Cerebellar nuclear complex (tissue), 1 donor: Measurements from ENCODE around the gene TREX2.

Source experiments
- DNase-seq, 2 experiments: peaks; one replicate each; lab custom pipeline; 2025; lab: John Stamatoyannopoulos, UW

TREX2 gene

GRCh38 chrX:153455571-153455970, 9.7 kb upstream of the TREX2 start:
- DNase-seq = no peak

DNA sequence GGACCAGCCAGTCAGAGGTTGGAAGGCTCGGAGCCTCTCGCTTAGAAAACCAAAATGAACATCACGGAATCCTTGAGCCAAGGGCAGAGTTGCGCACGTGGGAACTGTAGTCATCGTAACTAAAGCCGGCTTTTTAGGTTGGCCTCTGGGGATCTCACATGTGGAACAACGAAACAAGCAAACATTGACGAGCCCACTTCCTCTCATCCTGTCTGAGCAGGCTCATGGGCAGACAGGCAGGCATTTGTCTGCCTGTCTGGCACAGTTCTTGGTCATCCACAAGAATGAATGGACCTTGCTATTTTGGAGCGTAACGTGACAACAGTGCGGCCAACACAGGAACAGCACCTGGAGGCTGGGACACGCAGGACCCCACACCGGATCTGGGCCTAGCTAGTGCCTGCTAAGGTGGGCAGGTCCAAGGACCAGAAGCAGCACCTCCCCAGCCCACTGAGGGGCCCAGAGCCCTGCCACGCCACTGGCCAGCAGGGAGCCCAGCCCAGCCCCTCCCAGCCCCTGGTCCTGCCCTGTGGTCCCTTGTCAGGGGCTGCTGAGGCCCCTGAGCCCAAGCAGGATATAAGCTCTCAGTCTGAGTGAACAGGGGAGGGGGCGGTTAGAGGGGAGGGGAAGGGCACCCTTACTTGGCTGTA, 9.2 kb upstream of the TREX2 start:
- no peak for DNase-seq

GRCh38 chrX:153450949-153451277, 5.1 kb upstream of the TREX2 start:
- no peak for DNase-seq

DNA sequence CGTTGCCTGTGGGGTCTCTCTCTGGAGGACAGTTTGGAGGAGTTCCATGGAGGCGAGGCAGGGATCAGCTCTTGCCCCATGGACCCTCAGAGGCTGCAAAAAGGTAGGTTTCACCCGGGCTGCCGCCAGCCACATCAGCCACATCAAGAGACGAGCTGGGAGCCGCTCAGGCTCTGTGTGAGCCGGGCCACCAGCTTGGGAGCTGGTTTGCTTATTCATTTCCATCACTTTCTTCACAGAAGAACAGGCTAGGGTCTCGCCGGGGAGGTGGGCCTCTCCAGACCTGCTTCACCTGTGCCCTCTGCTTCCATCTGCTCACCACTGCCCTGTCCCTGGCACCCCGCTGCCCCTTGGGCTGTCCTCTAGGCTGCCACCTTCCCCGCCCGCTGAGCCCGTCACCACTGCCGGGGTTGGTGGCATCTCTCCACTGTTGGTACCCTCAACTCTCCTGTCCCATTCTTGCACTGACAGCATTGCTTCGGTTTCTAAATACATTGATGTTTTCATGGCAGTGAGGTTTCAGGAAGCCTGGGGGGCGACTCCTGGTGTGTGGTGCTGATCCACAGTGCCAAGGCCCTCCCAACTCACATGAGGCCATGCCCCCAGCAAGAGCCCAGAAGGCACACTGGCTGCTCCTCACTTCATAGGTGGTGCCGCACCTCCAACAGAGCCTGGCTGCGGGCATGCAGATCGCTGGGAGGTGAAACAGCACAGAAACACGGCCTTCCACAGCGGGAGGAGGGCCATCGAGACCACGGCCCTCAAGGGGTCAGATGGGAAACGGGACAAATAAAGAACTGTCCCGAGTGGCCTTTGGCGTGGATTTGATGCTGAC, 4.5 kb upstream of the TREX2 start:
- DNase-seq = no peak

DNA sequence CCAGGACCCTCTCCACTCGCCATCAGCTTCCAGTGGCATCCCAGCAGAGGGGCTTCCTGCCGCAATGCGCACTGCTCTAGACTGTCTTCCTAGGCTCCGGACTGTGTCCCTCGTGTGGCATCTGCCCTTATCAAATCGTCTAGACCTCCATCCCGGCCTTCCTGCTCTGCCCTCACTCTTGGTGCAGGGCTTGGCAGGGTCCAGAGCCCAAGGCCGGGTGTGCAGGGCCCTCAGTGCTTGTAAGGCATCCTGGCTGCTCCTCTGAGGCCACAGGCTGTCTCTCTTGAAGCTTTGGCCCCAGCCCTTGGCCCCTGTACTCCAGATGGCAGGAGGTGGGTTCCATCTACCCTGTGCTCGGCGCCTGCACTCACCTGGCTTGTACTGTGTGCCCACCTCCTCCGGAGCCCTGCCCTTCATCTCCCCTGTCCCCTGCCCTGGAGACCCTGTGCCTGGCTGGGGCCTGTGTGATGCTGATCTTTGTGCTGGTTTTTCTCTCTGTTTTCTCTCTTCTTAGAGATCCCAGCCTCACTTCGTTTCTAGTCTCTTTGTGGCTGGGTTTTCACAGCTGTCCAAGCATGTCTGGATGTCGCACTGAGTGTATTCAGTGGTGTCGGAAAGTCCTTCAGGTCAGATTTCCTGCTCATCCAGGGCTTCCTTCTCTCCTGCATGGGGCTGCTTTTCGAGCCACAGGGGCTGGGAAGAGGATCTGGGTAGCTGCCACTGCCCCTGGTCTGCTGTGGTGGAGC, 3.7 kb upstream of the TREX2 start:
- no peak for DNase-seq

- DNase-seq = no peak
Observed at GRCh38 chrX:153448556-153449367, 2.9 kb upstream of the TREX2 start.

DNA sequence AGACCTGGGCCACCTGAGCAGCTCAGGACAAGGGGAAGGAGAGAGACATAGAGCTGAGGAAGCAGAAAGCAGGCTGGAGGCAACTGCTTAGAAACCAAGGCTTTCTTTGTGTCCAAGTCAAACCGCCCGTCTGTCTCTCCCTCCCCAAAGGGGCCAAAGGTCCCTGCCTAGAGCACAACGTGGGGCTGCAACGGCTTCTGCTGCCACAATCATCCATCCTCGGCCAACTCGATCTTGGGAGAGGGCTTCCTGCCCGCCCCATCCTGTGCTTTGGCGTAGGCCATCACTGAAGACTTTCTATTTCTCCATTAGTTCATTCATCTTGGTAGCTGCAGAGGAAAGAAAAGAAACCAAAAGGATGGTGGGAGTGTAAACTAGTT, 1.7 kb upstream of the TREX2 start:
- DNase-seq = no peak

DNA sequence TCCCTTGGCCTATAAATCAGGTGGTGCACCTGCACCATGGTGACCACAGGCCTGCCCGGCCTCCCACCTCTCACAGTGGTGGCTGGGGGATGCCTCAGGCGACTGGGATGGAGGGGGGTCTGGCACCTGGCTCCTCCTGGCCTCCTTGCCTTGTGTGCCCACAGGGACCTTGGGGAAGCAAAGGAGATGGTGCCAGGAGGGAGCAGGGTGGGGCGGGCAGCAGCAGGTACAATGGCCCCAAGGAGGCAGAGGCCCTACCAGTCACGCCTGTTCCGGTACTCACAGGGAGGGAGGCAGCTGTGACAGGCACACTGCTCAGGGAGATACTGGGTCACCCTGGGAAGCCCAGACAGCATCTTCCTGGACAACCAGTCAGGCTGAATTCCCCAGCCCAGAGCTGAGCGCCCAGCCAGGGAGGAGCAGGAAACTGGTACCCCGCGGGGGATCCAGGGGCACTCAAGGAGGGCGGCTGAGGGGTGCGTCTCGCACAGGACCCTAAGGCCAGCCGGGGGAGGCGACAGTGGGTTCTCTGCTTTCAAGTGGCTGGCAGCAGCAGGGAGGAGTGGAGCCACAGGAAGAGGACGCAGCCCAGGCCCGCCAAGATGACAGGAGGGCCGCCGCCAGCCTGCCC, 1.2 kb upstream of the TREX2 start:
- no peak for DNase-seq

- DNase-seq = no peak
Observed at GRCh38 chrX:153446636-153446936, 730 bp upstream of the TREX2 start.

GRCh38 chrX:153445106-153445855, 575 bp downstream of the TREX2 start:
- DNase-seq = no peak

- no peak for DNase-seq
Observed at GRCh38 chrX:153444333-153445011, 1.4 kb downstream of the TREX2 start.

- DNase-seq = peak in 1 of 2 experiments; percentile 14
Observed at GRCh38 chrX:153443476-153444332, 2.2 kb downstream of the TREX2 start.

GRCh38 chrX:153442463-153442862, 3.4 kb downstream of the TREX2 start:
- DNase-seq = no peak

DNA sequence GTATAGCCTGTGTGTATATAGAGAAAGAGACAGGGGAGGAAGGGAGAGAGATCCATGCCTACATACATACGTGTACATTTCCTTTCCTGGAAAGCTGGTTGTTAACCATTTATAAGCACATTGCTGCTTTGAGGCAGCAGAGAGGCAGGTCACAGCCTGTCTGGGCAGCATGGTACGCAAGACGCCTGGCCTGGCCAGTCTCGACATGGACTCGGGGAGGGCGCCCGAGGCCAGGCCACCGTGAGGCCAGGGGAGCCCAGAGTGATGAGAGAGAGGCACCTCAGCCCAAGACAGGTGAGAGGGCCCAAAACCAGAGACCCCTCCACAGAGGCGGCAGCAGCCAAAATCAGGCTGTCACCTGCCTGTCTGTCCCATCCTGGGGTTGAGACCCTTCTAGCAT, 3.9 kb downstream of the TREX2 start:
- DNase-seq = no peak

- no peak for DNase-seq
Observed at GRCh38 chrX:153441296-153441695, 4.6 kb downstream of the TREX2 start.

DNA sequence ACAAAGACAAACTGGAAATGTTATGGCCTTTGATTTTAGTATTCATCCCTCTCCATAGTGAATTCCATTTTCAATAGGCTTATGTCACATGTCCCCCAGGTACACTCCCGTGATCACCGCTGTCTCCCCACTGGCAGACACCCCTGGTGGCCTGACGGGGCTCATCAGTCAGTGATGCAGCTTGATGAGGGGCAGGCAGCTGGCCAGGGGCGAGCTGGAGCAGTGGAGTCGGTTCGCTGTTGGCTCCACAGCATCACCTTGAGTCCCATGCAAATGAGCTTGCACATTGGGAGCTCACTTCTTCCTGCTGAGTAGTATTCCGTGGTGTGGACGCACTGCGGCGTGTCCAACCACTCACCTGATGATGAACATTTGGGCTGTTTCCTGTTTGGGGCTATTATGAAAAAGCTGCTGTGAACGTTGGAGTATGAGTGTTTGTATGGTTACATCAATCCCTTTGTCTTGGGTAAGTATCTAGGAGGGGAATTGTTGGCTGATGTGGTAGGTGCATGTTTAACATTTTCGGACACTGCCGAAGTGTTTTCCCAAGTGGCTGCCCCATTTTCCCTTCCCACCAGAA, 5.2 kb downstream of the TREX2 start:
- DNase-seq = no peak

GRCh38 chrX:153439977-153440376, 5.9 kb downstream of the TREX2 start:
- DNase-seq = no peak

DNA sequence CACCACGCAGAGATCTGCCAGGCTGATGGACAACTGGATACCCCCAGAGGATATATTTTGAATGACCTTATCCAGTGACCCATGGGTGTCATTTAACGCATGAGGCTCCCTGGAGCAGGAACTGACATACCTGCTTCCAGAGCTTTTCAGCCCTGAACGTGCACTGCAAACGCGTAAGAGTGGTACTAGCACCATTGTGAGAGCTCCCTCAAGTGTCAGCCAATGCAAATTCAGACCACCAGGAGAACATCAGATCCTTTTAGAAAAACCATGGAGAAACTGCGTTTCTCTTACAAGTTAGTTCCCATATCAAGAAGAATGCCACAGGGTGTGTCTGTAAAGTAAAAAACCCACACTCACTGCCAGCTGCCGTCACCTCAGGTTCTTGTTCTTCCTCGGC, 7.3 kb downstream of the TREX2 start:
- no peak for DNase-seq

DNA sequence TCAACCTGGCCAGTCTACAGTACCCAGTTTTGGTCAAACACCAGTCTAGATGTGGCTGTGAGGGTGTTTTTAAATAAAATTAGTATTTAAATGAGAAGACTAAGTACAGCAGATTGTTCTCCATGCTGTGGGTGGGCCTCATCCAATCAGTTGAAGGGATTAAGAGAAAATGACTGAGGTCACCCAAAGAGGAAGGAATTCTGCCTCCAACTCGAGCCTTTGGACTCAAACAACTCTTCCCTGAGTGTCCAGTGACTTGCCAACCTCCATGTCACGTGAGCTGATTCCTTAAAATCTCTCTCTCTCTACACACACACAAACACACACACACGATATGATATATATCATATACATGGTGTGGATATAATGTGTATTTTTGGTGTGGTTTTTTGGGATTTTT, 10.0 kb downstream of the TREX2 start:
- DNase-seq = no peak
